Left forelimb (tissue), 1 donor: ENCODE results near the gene STRAP.
"Not testable (repeated sequence)": the region's sequence is repeated elsewhere in the genome, so short reads cannot be mapped to it uniquely, and the experiment has no call there.

ENCODE experiments used
- DNase-seq: peaks from one replicate; pipeline ENCODE4 v3.0.0-alpha.2; 2018; ENCODE audit warnings: low spot score

Gene STRAP

GRCh38 chr12:15928346-15928745 lies 46.2 kb downstream of the STRAP start:
- DNase-seq, result no peak

GRCh38 chr12:15928870-15929571 lies 46.8 kb downstream of the STRAP start:
- DNase-seq, result no peak

- no peak for DNase-seq
These were observed 49.4 kb downstream of the STRAP start for GRCh38 chr12:15931590-15932053.

- no peak for DNase-seq
These were observed 50.1 kb downstream of the STRAP start for GRCh38 chr12:15932327-15932726.

GRCh38 chr12:15932971-15933370 lies 50.8 kb downstream of the STRAP start:
- no peak for DNase-seq

GRCh38 chr12:15933751-15934150 lies 51.6 kb downstream of the STRAP start:
- no peak for DNase-seq

- DNase-seq, result no peak
These were observed 54.6 kb downstream of the STRAP start for GRCh38 chr12:15936751-15937150.

GRCh38 chr12:15937902-15938301 lies 55.7 kb downstream of the STRAP start:
- no peak for DNase-seq

GRCh38 chr12:15939111-15939510 lies 56.9 kb downstream of the STRAP start:
- no peak for DNase-seq

GRCh38 chr12:15942475-15942874 lies 60.3 kb downstream of the STRAP start:
- DNase-seq, result no peak

- DNase-seq, result not testable (repeated sequence)
These were observed 61.3 kb downstream of the STRAP start for GRCh38 chr12:15943519-15943918.

GRCh38 chr12:15948461-15948860 lies 66.3 kb downstream of the STRAP start:
- DNase-seq, result not testable (repeated sequence)
